SHP77 (cell line): ENCODE results near the gene RGS3.
A peak's percentile ranks its signal among the peaks of the same experiment; 100 is the strongest.

Experiments used
- DNase-seq, 2 experiments: peaks; one replicate each; lab custom pipeline; 2025; lab: John Stamatoyannopoulos, UW

RGS3 gene

DNA sequence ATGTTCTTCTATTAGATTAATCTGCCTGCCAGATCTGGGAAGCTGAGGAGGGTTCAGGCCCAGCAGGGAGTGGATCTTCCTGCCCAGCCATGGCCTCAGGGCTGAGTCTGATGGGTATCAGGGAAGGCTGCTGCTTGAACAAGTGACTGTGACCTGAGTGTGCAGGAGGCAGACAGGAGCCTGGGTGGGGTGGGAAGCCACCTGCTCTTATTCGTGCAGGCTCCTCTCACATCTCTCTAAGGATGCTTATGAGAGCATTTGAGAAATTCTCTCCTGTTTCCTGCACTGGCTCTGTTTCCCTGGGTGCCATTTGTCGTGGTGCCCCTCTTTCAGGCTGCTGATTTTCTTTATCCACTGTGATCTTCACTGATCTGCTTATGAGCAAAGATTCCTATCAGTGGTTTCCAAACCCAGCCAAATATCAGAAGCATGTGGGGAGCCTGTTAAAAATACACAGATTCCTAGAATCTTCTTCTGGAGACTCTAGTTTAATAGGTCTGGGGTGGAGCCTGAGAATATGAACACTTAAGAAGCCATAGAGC is 2.1 kb downstream of the RGS3 start:
- peak; percentile 4 to 25 for DNase-seq

DNA sequence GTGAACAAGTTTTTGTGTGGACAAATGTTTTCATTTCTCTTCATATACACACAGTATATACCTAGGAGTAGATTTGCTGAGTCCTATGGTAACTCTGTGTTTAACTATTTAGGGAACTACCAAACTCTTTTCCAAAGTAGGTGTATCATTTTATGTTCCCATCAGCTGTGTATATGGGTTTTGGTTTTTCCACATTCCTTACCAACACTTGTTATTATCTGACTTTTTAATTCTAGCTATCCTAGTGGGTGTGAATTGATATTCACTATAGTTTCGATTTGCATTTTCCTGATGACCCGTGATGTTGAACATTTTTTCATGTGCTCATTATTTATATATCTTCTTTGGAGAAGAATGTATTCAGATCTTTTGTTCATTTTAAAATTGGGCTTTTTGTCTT is 3.7 kb downstream of the RGS3 start:
- no peak for DNase-seq

GRCh38 chr9:113468716-113469448 is 5.4 kb downstream of the RGS3 start:
- DNase-seq: peak; percentile 21 to 49

DNA sequence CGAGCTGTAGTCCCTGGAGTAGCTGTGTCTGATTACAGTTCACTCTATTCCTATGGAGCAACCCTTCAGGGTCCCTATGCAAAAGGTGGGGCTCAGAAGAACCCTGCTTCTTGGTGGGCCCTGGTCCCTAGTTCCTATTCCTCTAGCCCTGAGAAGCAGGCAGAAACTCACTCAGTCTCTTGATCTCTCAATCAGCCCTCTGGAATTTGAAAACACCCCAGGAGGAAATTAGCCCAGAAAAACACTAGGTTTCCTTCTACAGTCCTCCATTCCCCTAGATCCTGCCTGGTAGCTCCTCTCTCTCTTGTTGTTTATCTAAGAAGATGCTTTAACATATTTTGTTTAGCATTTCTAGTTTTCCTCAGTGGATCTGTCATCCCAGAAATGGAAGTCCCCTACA is 7.6 kb downstream of the RGS3 start:
- DNase-seq: no peak

DNA sequence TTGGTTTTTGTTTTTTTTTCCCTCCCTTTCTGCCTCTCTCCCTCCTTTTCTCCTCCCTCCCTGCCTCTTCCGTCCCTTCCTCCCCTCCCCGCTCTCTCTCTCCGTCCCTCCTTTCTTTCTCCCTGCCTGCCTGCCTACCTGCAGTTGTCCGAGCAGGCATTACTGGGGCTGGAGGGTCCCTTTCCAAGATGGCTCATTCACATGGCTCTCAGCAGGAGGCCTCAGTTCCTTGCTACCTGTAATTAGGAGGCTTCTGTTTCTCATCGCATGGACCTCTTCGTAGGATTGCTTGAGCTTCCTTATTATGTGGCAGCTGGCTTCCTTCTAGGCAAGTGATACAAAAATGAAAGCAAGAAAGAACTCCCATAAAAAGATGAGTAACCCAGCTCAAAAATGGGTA is 8.0 kb downstream of the RGS3 start:
- no peak for DNase-seq

GRCh38 chr9:113472199-113472598 is 8.7 kb downstream of the RGS3 start:
- no peak for DNase-seq

GRCh38 chr9:113474360-113475028 is 11.0 kb downstream of the RGS3 start:
- DNase-seq: no peak

DNA sequence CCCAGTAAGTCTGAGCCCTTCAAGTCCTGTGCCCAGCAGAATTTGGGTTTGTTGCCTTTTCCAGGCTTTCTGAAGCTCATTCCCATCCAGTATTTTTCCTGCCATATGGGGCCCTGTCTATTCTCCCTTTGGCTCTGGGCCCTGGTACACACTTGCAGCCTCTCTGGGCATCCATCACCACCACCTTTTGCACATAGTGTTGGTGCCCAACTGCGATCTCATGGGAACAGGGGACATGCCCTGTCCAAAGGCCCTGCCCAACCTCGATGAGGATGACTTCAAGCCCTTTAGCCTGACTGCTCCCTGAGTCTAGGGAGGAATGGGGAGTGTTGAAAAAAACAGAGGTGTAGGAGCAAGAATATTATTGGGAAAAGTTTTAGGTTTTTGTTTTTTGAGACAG is 11.5 kb downstream of the RGS3 start:
- no peak for DNase-seq

- DNase-seq: no peak
Observed at GRCh38 chr9:113475992-113476391, 12.5 kb downstream of the RGS3 start.

DNA sequence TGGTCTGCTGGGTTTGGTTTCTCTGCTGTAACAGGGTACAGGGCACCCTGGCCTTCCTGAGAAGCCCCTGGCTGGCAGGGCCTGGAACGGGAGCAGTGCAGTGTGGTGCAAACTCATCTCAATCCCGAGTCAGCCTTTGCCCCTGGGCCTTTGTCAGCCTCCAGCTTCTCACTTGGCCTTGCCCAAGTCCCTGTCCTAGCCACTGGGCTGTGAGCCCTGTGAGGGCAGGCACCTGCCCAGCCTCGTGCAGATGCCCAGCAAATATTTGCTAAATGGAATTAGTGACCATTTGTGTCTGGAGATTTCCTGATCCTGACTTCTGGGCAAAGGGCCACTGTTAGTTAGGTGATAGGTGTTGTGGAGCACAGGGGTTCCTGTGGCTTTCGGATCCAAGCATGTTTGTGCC is 13.0 kb downstream of the RGS3 start:
- no peak for DNase-seq

- no peak for DNase-seq
Observed at GRCh38 chr9:113477058-113477457, 13.5 kb downstream of the RGS3 start.

DNA sequence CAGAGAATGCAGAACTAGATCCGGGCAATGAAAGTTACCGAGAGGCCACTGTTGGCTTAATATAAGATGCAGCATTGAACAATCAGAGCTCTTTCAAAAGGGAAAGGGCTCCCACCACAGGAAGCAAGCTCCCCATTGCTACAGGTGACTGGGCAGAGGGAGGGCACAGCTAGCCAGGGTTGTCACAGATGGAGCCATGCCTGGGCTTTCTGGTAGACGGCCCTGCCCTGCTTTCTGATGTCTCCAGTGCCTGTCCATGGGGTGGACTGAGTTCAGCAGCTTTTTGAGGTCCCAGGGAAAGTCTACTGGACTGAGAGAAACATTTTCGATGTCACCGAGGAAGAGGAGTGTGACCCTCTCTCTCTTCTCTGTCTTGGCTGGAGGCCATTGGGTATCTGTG is 14.1 kb downstream of the RGS3 start:
- no peak for DNase-seq

- no peak for DNase-seq
Observed at GRCh38 chr9:113479174-113479621, 15.7 kb downstream of the RGS3 start.

DNA sequence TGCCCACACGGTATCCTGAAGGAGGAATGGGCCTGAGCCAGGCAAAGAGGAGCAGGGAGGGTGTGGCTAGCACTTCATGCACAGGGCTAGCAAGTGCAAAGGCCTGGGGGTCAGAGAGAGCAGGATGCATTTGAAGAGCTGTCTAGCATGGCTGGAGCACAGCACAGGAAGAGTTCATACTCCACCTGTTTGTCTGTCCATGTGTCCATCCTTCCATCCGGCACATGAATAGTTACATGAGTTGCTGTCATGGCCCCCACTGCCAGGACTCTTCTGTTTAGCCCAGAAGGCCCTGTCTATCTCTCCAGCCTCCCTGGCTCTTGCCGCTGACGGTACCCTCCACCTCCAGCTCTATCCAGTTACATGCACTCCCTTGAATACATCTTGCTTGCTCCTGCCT is 17.1 kb downstream of the RGS3 start:
- DNase-seq: no peak

- peak; percentile 72 to 82 for DNase-seq
Observed at GRCh38 chr9:113481176-113481787, 17.8 kb downstream of the RGS3 start.

DNA sequence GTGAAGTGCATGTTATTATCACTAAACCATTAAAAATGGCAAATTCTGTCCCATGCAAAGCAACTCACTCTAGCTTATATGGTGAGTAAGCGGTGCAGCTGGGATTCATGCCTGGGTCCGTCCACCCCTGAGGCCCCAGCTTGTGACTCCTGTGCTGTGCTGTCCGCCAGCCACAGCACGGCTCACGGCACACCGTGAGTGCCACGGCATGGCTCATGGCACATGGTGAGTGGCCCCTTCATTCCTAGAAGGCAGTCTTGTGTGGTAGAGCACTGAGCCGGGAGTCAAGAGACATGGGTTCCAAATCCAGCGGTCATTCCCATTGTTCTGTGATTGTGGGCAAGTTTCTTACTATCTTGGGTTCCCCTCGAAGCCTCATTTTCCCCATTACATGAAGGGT is 18.8 kb downstream of the RGS3 start:
- DNase-seq: no peak

GRCh38 chr9:113482991-113483675 is 19.6 kb downstream of the RGS3 start:
- DNase-seq: no peak

GRCh38 chr9:113483676-113484257 is 20.2 kb downstream of the RGS3 start:
- no peak for DNase-seq

DNA sequence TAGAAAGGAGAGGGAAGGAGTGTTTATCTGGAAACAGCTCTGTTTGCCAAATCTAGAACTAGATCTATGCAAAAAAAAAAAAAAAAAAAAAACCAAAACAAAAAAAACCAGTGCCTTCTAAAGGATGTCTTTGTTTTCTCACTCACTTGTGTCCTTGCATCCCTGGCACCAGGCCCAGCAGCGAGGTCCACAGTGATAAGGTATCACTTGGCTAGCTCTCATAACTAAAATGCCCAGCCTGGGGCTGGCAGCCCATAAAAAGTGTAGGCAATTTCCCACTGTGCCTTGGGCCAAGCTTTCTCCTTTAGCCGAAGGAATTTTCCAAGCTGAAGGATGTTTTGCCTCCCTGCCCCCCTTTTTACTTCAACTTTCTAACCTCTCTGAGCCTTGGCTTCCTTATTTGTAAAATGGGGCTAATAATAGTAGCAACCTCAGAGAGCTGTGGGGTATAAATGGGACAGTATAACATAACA is 20.8 kb downstream of the RGS3 start:
- DNase-seq: no peak

DNA sequence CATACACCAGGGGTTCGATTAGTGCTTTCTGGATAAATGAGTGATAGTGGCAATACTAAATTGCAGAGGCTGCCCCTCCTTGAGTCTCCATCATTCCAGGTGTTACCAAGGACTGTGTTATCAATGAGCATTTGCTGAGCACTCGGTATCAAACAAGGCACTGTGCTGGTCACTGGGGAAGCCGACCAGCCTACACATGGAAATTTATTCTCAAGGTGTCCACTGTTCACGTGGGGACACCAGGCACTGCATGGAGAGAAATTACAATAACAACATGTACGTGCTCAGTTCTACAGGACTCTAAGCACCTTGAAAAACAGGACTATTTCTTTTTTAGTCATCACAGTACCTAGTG is 22.2 kb downstream of the RGS3 start:
- no peak for DNase-seq

DNA sequence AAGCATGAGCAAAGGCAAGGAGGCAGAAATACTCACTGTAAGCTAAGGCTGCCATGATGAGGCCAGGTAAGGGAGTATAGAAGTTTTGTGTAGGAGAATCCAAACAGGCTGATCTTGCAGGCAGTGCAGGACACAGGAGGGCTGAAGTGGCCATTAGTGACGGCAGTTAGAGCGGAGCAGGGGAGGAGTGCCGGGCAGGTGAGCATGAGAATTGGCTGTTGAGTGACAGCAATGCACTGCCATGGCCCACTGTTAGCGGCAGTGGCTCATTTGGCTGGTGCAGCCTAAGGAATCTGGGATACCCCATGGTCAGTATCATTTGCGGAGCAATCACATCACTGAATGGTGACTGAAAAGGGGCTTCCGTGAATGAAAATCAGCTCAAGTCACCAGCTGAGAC is 22.8 kb downstream of the RGS3 start:
- DNase-seq: no peak

DNA sequence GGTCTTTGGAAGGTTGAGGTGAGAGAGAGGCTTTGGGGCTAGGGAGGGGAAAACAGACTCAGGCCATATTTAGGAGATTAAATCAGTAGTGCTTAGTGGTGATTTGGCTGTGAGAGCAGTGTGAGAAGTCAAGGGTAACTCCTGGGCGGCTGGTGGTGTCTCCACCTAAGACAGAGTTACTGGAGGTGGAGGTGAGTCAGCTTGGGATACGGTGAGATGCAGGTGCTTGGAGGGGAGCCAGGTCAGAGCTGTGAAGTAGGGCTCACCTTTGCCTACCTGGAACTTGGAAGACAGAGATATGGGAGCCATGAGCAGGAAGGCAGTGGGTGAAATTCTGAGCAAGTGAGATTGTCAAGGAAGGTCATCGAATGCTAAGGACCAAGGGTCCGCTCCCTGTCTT is 24.5 kb downstream of the RGS3 start:
- DNase-seq: no peak
